Anterior cingulate cortex (tissue), 58 donors: ENCODE data around the gene FBXW9.
"Not testable (repeated sequence)": the region's sequence is repeated elsewhere in the genome, so short reads cannot be mapped to it uniquely, and the experiment has no call there.

Source experiments
- DNase-seq, 58 donors: peaks; one replicate each; lab custom pipeline; 2025; lab: John Stamatoyannopoulos, UW

Gene FBXW9

GRCh38 chr19:12720296-12720695 lies 23.9 kb upstream of the FBXW9 start:
- DNase-seq = no peak

- no peak for DNase-seq
Measured at GRCh38 chr19:12715929-12716328, 19.5 kb upstream of the FBXW9 start.

GRCh38 chr19:12715102-12715501 lies 18.7 kb upstream of the FBXW9 start:
- DNase-seq = no peak

GRCh38 chr19:12713304-12713703 lies 16.9 kb upstream of the FBXW9 start:
- not testable (repeated sequence) for DNase-seq

- DNase-seq = peak in 1 of 58 donors; percentile 39
Measured at GRCh38 chr19:12712077-12712476, 15.6 kb upstream of the FBXW9 start.

GRCh38 chr19:12711187-12711586 lies 14.8 kb upstream of the FBXW9 start:
- no peak for DNase-seq

- no peak for DNase-seq
Measured at GRCh38 chr19:12708641-12709040, 12.2 kb upstream of the FBXW9 start.

- no peak for DNase-seq
Measured at GRCh38 chr19:12706332-12706718, 9.9 kb upstream of the FBXW9 start.

- no peak for DNase-seq
Measured at GRCh38 chr19:12705654-12706331, 9.4 kb upstream of the FBXW9 start.

- DNase-seq = no peak
Measured at GRCh38 chr19:12705169-12705568, 8.7 kb upstream of the FBXW9 start.

GRCh38 chr19:12703046-12703445 lies 6.6 kb upstream of the FBXW9 start:
- DNase-seq = no peak

- DNase-seq = no peak
Measured at GRCh38 chr19:12701596-12702282, 5.3 kb upstream of the FBXW9 start.

- DNase-seq = no peak
Measured at GRCh38 chr19:12698138-12698537, 1.7 kb upstream of the FBXW9 start.

GRCh38 chr19:12697425-12697824 lies 994 bp upstream of the FBXW9 start:
- DNase-seq = not testable (repeated sequence)

- no peak for DNase-seq
Measured at GRCh38 chr19:12695997-12696365, 450 bp downstream of the FBXW9 start.

GRCh38 chr19:12695514-12695913 lies 917 bp downstream of the FBXW9 start:
- DNase-seq = no peak

GRCh38 chr19:12695096-12695495 lies 1.3 kb downstream of the FBXW9 start:
- DNase-seq = no peak

GRCh38 chr19:12694641-12695040 lies 1.8 kb downstream of the FBXW9 start:
- DNase-seq = no peak

- DNase-seq = no peak
Measured at GRCh38 chr19:12692960-12693359, 3.5 kb downstream of the FBXW9 start.

- DNase-seq = no peak
Measured at GRCh38 chr19:12689581-12690216, 6.7 kb downstream of the FBXW9 start.

GRCh38 chr19:12689012-12689411 lies 7.4 kb downstream of the FBXW9 start:
- no peak for DNase-seq
